Gastroesophageal sphincter (tissue), 3 donors: ENCODE data around the gene RPS24.

Experiments used
- EP300 ChIP-seq: sonication (generic); formaldehyde crosslinking; IDR thresholded peaks from one replicate; pipeline ENCODE4 v1.6.1; 2017; ENCODE audit warnings: antibody characterized with exemption, mild to moderate bottlenecking
- POLR2A ChIP-seq, 2 donors: fragments of 450-650 bp; IDR thresholded peaks; one replicate each; pipeline ENCODE4 v1.6.1; 2017; ENCODE audit warnings: antibody characterized with exemption in 2 of 2, mild to moderate bottlenecking in 2 of 2, moderate library complexity in 1 of 2
- POLR2AphosphoS5 ChIP-seq: sonication (generic); formaldehyde crosslinking; IDR thresholded peaks from one replicate; pipeline ENCODE4 v1.6.1; 2017; ENCODE audit warnings: antibody characterized with exemption
- TF ChIP-seq, protein P1 (sequence below), 4 experiments: fragments of 200-600 bp in 2 of 4; fragments of 450-650 bp in 2 of 4; sonication (generic) in 1 of 4; IDR thresholded peaks; one replicate each; pipeline ENCODE4 v1.5.1; 2017 to 2019; ENCODE audit warnings: antibody characterized with exemption in 4 of 4, mild to moderate bottlenecking in 2 of 4, moderate library complexity in 2 of 4

DNA sequence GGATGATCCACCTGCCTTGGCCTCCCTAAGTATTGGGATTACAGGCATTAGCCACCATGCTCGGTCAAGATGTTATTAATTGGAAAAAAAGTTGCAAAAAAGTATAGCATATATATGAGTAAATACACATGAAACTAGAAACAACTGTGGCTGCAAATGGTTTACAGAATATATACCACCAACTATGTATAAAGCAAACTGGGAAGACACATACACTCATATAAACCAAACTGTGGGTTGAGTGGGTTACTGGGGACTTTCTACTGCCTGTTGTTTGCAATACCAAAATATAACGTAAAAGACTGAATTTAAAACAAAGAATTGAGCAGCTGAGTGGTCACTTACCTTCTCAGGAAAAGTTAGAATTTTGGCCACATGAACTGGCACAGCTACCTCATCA, 12.5 kb upstream of the RPS24 start:
- TF ChIP-seq, protein P1, sequence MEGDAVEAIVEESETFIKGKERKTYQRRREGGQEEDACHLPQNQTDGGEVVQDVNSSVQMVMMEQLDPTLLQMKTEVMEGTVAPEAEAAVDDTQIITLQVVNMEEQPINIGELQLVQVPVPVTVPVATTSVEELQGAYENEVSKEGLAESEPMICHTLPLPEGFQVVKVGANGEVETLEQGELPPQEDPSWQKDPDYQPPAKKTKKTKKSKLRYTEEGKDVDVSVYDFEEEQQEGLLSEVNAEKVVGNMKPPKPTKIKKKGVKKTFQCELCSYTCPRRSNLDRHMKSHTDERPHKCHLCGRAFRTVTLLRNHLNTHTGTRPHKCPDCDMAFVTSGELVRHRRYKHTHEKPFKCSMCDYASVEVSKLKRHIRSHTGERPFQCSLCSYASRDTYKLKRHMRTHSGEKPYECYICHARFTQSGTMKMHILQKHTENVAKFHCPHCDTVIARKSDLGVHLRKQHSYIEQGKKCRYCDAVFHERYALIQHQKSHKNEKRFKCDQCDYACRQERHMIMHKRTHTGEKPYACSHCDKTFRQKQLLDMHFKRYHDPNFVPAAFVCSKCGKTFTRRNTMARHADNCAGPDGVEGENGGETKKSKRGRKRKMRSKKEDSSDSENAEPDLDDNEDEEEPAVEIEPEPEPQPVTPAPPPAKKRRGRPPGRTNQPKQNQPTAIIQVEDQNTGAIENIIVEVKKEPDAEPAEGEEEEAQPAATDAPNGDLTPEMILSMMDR (IDR thresholded peaks at IDR 0.05) = no peak
- TF ChIP-seq POLR2A (IDR thresholded peaks at IDR 0.05) (no peak), POLR2AphosphoS5 (no peak), EP300 (no peak)
